Measurements from ENCODE around the gene YIF1B.

- no peak for TF ChIP-seq RAD21 (IDR thresholded peaks at IDR 0.05; ENCODE audit: low read depth)
- TF ChIP-seq EGR1 (IDR thresholded peaks at IDR 0.05): no peak
- TF ChIP-seq EP300 (IDR thresholded peaks at IDR 0.05; ENCODE audit: borderline replicate concordance): no peak
- TF ChIP-seq YY1 (IDR thresholded peaks at IDR 0.05; ENCODE audit: low read depth): no peak
- no peak for TF ChIP-seq REST (IDR thresholded peaks at IDR 0.05; ENCODE audit: low read depth)
- TF ChIP-seq TAF1 (IDR thresholded peaks at IDR 0.05; ENCODE audit: low read depth): no peak
- no peak for TF ChIP-seq NFIC (IDR thresholded peaks at IDR 0.05)
- no peak for TF ChIP-seq MAX (IDR thresholded peaks at IDR 0.05)
- no peak for TF ChIP-seq CREB1 (IDR thresholded peaks at IDR 0.05; ENCODE audit: low read depth)
- no peak for TF ChIP-seq USF1 (IDR thresholded peaks at IDR 0.05)
- no peak for TF ChIP-seq CEBPB (IDR thresholded peaks at IDR 0.05)
- no peak for TF ChIP-seq FOXM1 (IDR thresholded peaks at IDR 0.05; ENCODE audit: borderline replicate concordance, low read depth)
These were observed 42.3 kb upstream of the YIF1B start for GRCh38 chr19:38358071-38358470.

All from Ishikawa (cell line).